Measurements from ENCODE around the gene CDH4.

DNA sequence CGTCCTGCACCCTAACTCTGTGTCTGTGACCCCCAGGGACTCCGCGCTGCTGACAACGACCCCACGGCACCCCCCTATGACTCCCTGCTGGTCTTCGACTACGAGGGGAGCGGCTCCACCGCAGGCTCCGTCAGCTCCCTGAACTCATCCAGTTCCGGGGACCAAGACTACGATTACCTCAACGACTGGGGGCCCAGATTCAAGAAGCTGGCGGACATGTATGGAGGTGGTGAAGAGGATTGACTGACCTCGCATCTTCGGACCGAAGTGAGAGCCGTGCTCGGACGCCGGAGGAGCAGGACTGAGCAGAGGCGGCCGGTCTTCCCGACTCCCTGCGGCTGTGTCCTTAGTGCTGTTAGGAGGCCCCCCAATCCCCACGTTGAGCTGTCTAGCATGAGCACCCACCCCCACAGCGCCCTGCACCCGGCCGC lies 684.7 kb downstream of the CDH4 start:
- TF ChIP-seq, protein P1, sequence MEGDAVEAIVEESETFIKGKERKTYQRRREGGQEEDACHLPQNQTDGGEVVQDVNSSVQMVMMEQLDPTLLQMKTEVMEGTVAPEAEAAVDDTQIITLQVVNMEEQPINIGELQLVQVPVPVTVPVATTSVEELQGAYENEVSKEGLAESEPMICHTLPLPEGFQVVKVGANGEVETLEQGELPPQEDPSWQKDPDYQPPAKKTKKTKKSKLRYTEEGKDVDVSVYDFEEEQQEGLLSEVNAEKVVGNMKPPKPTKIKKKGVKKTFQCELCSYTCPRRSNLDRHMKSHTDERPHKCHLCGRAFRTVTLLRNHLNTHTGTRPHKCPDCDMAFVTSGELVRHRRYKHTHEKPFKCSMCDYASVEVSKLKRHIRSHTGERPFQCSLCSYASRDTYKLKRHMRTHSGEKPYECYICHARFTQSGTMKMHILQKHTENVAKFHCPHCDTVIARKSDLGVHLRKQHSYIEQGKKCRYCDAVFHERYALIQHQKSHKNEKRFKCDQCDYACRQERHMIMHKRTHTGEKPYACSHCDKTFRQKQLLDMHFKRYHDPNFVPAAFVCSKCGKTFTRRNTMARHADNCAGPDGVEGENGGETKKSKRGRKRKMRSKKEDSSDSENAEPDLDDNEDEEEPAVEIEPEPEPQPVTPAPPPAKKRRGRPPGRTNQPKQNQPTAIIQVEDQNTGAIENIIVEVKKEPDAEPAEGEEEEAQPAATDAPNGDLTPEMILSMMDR (IDR thresholded peaks at IDR 0.05), result no peak
- TF ChIP-seq POLR2A (IDR thresholded peaks at IDR 0.05), result no peak

All from prostate gland (tissue), 2 donors.